HUES64 (cell line): ENCODE data around the gene OLAH.

ENCODE experiments used
- H3K27ac ChIP-seq: 2 replicates; pipeline ENCODE4 v1.7.0; 2013; ENCODE audit warnings: low read depth, low read length, inconsistent platforms
- H3K27me3 ChIP-seq: 2 replicates; pipeline ENCODE4 v1.6.1; 2013; ENCODE audit warnings: mild to moderate bottlenecking, low read length; ENCODE audit not compliant: insufficient read depth
- H3K36me3 ChIP-seq: 2 replicates; pipeline ENCODE4 v1.6.1; 2013; ENCODE audit warnings: mild to moderate bottlenecking, low read length; ENCODE audit not compliant: insufficient read depth
- H3K4me1 ChIP-seq: 2 replicates; pipeline ENCODE4 v1.6.1; 2013; ENCODE audit warnings: mild to moderate bottlenecking, low read length, moderate library complexity; ENCODE audit not compliant: insufficient read depth
- H3K4me3 ChIP-seq: 2 replicates; pipeline ENCODE4 v1.5.1; 2013; ENCODE audit warnings: mild to moderate bottlenecking, low read length, moderate library complexity
- H3K9ac ChIP-seq: 2 replicates; pipeline ENCODE4 v1.6.1; 2013; ENCODE audit warnings: mild to moderate bottlenecking, low read depth, low read length
- H3K9me3 ChIP-seq: 2 replicates; pipeline ENCODE4 v1.6.1; 2013; ENCODE audit warnings: low read depth, low read length; ENCODE audit not compliant: insufficient read depth
- WGBS: fragments of 150-250, 120-280 bp; methylation state at CpG from one replicate; pipeline ENCODE4 v1.1.7; 2013; ENCODE audit warnings: missing lambda C conversion rate; 5-methylcytosine and 5-hydroxymethylcytosine counted together

OLAH gene

DNA sequence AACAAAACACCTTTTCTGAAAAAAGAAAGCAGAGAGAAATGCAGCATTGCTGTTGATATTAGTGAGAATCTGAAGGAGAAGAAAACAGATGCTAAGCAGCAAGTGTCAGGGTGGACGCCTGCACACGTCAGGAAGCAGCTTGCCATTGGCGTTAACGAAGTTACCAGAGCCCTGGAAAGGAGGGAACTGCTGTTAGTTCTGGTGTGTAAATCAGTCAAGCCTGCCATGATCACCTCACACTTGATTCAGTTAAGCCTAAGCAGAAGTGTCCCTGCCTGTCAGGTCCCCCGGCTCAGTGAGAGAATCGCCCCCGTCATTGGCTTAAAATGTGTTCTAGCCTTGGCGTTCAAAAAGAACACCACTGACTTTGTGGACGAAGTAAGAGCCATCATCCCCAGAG lies 59.8 kb downstream of the OLAH start:
- Histone ChIP-seq H3K36me3 (peaks cover 61% of the 10 kb centered on the region), H3K4me3 (no peak overlapping the region), H3K9ac (no peak overlapping the region), H3K27me3 (no peaks in the 10 kb centered on the region), H3K27ac (no peak overlapping the region), H3K9me3 (no peaks in the 10 kb centered on the region), H3K4me1 (0 out of 2 replicates have a peak, but pooled peaks cover 4% of the 10 kb centered on the region)
- 95% methylated on average over 9 of the region's 9 CpGs for WGBS

DNA sequence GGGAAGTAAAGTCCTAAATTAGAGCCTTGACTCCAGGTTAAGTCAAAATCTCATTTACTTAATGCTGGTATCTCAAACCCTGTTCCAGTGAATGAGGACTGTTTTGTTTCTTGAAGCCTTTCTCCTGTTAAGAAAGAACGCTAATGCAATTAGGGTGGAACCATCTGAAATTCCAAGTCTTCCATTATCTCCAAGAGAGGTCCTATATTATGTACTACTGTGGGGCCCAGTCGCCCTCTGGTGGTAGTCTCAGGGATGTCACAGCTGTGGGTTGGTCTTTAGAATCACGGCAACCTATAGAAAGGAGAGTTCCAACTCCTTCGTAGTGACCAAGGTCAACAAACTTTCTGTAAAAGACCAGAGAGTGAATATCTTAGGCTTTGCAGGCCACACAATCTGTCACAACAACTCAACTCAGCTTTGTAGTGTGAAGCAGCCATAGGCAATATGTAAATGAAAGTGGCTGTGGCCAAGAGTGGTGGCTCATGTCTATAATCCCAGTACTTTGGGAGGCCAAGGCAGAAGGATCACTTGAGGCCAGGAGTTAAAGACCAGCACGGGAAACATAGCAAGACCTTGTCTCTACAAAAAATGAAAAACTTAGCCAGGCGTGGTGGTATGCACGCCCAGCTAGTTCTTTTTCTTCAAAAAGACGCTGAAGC lies 62.7 kb downstream of the OLAH start:
- H3K36me3 ChIP-seq = peaks cover 63% of the 10 kb centered on the region
- H3K4me3 ChIP-seq = no peak overlapping the region
- WGBS = 72% methylated on average over 8 of the region's 8 CpGs
- H3K4me1 ChIP-seq = no peaks in the 10 kb centered on the region
- no peaks in the 10 kb centered on the region for H3K9me3 ChIP-seq
- no peaks in the 10 kb centered on the region for H3K27me3 ChIP-seq
- no peak overlapping the region for H3K9ac ChIP-seq
- H3K27ac ChIP-seq = no peak overlapping the region

DNA sequence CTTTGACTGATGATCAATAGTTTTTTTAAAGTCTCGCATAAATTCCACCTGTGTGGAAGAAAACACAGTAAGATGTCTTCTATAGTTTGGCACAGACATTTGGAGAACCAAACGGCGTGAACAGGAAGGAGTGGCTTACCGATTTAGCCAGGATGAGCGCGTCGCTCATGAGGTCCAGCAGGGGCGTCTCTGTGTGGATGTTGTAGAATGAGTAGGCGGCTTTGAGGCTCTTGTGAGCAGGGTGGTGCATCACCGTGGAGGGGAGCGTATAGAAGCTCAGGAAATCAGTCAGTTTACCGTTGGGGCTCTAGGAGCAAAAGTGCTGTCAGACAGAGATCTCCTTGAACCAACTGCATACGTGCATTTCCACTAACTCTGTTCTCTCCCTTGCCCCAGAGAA lies 68.9 kb downstream of the OLAH start:
- H3K27ac ChIP-seq = no peak overlapping the region
- H3K9ac ChIP-seq = no peak overlapping the region
- WGBS = 95% methylated on average over 13 of the region's 13 CpGs
- H3K27me3 ChIP-seq = no peaks in the 10 kb centered on the region
- H3K4me3 ChIP-seq = no peak overlapping the region
- H3K4me1 ChIP-seq = no peaks in the 10 kb centered on the region
- peaks cover 44% of the 10 kb centered on the region for H3K36me3 ChIP-seq
- H3K9me3 ChIP-seq = no peaks in the 10 kb centered on the region

DNA sequence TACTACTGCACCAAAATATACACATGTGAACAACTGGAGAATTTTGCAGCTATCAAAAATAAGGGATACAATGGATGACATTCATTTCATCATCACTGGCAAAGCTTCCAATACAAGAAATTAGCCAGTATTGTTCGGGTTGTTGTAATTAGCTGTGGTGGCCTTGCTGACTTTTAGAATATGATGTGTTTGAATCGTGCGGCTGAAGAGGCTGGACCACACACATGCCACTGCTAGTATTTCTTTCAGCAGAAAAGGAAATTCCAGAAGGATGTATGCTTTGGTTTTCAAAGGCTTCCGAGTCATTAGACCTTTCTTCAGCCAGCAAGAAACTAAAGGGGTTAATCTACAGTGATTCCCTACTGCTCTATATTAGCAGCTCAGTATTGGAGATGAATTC lies 70.0 kb downstream of the OLAH start:
- WGBS = 100% methylated on average over 4 of the region's 4 CpGs
- H3K9me3 ChIP-seq = no peaks in the 10 kb centered on the region
- H3K36me3 ChIP-seq = peaks cover 44% of the 10 kb centered on the region
- H3K4me3 ChIP-seq = no peak overlapping the region
- no peak overlapping the region for H3K9ac ChIP-seq
- H3K27ac ChIP-seq = no peak overlapping the region
- no peaks in the 10 kb centered on the region for H3K4me1 ChIP-seq
- no peaks in the 10 kb centered on the region for H3K27me3 ChIP-seq

DNA sequence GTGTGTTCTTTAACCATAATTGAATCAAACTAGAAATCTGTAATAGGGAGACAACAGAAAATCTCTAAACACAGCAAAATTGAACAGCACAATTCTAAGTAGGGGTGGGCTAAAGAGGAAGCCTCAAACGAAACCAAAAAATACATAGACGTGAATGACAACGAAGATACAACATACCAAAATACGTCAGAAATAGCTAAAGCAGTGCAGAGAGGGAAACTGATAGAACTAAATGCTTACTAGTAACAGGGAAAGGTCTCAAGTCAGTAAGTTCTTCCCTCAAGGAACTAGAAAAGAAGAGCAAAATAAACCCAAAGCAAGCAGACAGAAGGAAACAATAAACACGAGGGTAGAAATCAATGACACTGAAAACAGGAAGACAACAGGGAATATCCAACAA lies 72.5 kb downstream of the OLAH start:
- no peak overlapping the region for H3K9ac ChIP-seq
- 100% methylated on average over 3 of the region's 5 CpGs for WGBS
- peaks cover 43% of the 10 kb centered on the region for H3K36me3 ChIP-seq

DNA sequence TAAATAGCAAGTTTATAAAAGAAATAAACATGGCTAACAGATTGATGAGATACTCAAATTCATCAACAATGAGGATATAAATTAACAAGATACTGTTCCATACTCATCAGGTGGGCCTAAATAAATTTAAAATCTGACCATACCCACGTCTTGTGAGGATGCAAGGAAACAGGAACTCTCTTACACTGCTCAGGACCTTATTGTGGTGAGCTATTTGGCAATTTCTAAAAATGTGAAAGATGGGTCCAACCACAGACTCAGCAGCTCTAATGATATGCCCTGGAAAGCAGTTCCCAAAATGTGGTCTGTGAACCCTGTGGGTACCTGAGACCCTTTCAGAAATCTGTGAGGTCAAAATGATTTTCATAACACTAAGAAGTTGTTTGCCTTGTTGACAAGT lies 74.9 kb downstream of the OLAH start:
- 90% methylated on average over 1 of the region's 1 CpG for WGBS
- Histone ChIP-seq H3K27me3 (no peaks in the 10 kb centered on the region), H3K27ac (no peak overlapping the region), H3K9me3 (no peaks in the 10 kb centered on the region), H3K36me3 (peaks cover 42% of the 10 kb centered on the region), H3K4me3 (no peak overlapping the region), H3K4me1 (no peaks in the 10 kb centered on the region), H3K9ac (no peak overlapping the region)

More for the DNA sequence above, 72.5 kb downstream of the OLAH start:
- Histone ChIP-seq H3K9me3 (no peaks in the 10 kb centered on the region), H3K27me3 (no peaks in the 10 kb centered on the region), H3K4me3 (no peak overlapping the region), H3K27ac (no peak overlapping the region), H3K4me1 (no peaks in the 10 kb centered on the region)

DNA sequence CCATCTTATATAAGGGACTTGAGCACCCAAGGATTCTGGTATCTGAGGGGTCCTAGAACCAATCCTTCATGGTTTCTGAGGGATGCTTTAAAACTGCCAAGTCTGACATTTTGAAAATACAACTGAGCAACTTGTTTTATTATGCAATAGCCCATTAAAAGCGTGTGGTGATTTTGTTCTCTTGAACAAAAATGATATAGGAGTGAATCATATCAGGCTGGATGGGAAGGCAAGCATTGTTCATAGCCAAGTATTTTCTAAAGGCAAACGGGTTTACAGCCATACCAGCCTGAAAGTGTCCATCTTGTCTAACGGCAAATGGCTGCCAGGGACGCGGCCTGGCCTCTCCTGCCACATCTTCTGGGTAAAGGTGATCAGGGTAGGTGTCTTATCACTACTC lies 76.8 kb downstream of the OLAH start:
- H3K27me3 ChIP-seq = no peaks in the 10 kb centered on the region
- H3K36me3 ChIP-seq = peaks cover 51% of the 10 kb centered on the region
- no peak overlapping the region for H3K27ac ChIP-seq
- H3K9me3 ChIP-seq = no peaks in the 10 kb centered on the region
- no peaks in the 10 kb centered on the region for H3K4me1 ChIP-seq
- H3K4me3 ChIP-seq = no peak overlapping the region
- 93% methylated on average over 5 of the region's 5 CpGs for WGBS
- H3K9ac ChIP-seq = no peak overlapping the region

DNA sequence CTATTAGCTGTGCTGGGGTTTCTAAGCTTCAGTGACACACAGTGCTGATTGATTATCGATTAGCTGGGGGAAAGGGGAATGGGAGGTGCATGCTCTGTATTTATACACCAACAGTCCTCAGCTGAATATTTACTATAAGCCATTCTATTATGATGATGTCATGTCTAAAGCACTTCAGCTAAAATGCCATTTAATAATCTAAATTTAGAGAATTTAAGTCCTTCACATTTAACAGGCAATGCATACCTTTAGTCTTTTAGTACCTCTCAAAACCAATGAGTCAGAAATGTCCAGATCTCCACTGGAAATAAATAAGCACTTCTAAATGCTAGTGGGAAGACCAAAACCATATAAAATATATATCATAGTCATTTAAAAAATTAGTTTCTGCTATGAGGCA lies 78.0 kb downstream of the OLAH start:
- no peak overlapping the region for H3K9ac ChIP-seq
- H3K27ac ChIP-seq = no peak overlapping the region
- H3K27me3 ChIP-seq = no peaks in the 10 kb centered on the region
- peaks cover 50% of the 10 kb centered on the region for H3K36me3 ChIP-seq
- no peak overlapping the region for H3K4me3 ChIP-seq
- no peaks in the 10 kb centered on the region for H3K9me3 ChIP-seq
- H3K4me1 ChIP-seq = no peaks in the 10 kb centered on the region
- WGBS = 100% methylated on average over 1 of the region's 1 CpG

DNA sequence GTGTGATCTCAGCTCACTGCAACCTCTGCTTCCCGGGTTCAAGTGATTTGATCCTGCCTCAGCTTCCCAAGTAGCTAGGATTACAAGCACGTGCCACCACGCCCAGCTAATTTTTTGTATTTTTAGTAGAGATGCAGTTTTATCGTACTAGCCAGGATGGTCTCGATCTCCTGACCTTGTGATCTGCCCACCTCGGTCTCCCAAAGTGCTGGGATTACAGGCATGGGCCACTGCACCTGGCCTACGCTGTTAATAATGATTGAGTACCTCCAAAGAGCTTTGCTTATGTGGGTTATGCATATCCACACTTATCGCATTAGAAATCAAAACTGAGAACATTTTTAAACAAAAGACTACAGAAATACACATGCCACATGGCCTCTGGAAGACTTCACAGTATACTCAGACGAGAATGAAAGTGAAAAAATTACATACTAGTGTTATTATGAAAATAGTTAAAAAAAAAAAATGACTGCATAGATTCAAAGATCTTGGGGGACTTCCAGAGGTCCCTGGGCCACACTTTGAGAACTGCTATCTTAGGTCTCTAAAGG lies 78.8 kb downstream of the OLAH start:
- H3K27ac ChIP-seq = no peak overlapping the region
- H3K4me3 ChIP-seq = no peak overlapping the region
- WGBS = 97% methylated on average over 8 of the region's 9 CpGs
- H3K4me1 ChIP-seq = no peaks in the 10 kb centered on the region
- no peaks in the 10 kb centered on the region for H3K27me3 ChIP-seq
- no peak overlapping the region for H3K9ac ChIP-seq
- no peaks in the 10 kb centered on the region for H3K9me3 ChIP-seq
- peaks cover 47% of the 10 kb centered on the region for H3K36me3 ChIP-seq
